Measurements from ENCODE around the gene ATAD3A. TPM values are rescaled to one million over a fixed set of nuclear protein-coding genes. Genes with fewer than 3 reads are reported as not detected.

ATAD3A gene
- total RNA-seq, 1 experiment from 2014 or later, result 55.8 TPM

DNA sequence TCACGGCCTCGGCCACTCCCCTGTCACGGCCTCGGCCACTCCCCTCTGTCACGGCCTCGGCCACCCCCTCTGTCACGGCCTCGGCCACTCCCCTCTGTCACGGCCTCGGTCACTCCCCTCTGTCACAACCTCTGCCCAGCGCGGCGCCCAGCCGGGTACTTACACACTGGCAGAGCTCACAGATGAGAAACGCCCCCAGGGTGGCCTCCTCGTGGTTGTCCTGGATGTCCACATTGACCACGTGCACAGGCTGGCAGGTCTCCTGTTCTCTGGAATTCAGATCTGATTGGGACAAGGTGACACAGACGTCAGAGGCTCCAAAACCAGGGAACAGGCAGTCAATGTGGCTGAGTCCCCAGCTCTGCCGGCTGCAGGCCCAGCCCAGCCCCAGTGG lies 31.7 kb downstream of the ATAD3A start:
- no peak overlapping the region for H2BK5ac ChIP-seq (ENCODE audit: insufficient read length, low read length)

More for the DNA sequence above, 31.7 kb downstream of the ATAD3A start:
- Histone ChIP-seq H2BK20ac (ENCODE audit: low read depth, low read length, poor library complexity, severe bottlenecking) (no peak overlapping the region), H3K79me2 (ENCODE audit: insufficient read depth, low read length) (no peaks in the 10 kb centered on the region), H2BK12ac (ENCODE audit: insufficient read length, low read depth, low read length) (no peak overlapping the region), H4K91ac (ENCODE audit: insufficient read length, low read depth, low read length) (no peak overlapping the region), H3K56ac (ENCODE audit: insufficient read length, low read depth, low read length) (no peak overlapping the region), H3K4me2 (ENCODE audit: insufficient read depth, insufficient read length, low read length) (no peak overlapping the region), H4K8ac (replicated peaks; ENCODE audit: insufficient read length, low read depth, low read length) (no peak overlapping the region), H3K9me3 (ENCODE audit: control insufficient read depth, low read depth, low read length) (no peaks in the 10 kb centered on the region), H3K23me2 (ENCODE audit: insufficient read length, low read depth, low read length, poor library complexity, severe bottlenecking) (peaks cover 7% of the 10 kb centered on the region), H3K4ac (ENCODE audit: low read depth, low read length) (no peak overlapping the region), H3K23ac (ENCODE audit: insufficient read length, low read depth, low read length) (no peak overlapping the region), H2AFZ (ENCODE audit: low read length) (no peak overlapping the region), H3K9ac (ENCODE audit: extremely low read depth, insufficient read length, low read length) (no peak overlapping the region), H3K27me3 (ENCODE audit: insufficient read depth, low read length) (no peaks in the 10 kb centered on the region), H2BK120ac (ENCODE audit: low read depth, low read length, poor library complexity, severe bottlenecking) (no peak overlapping the region), H4K20me1 (ENCODE audit: control insufficient read depth, insufficient read depth, insufficient read length) (no peaks in the 10 kb centered on the region), H2AK5ac (ENCODE audit: insufficient read length, low read length) (no peak overlapping the region), H3K14ac (ENCODE audit: insufficient read depth, low read length) (no peak overlapping the region), H3K4me1 (ENCODE audit: insufficient read depth, low read length) (no peaks in the 10 kb centered on the region), H3T11ph (ENCODE audit: low read length) (no peak overlapping the region), H3K18ac (ENCODE audit: insufficient read length, low read depth, low read length) (no peak overlapping the region), H3K27ac (ENCODE audit: insufficient read length, low read depth, low read length) (no peak overlapping the region), H4K5ac (ENCODE audit: insufficient read length, low read depth, low read length) (no peak overlapping the region), H3K79me1 (ENCODE audit: insufficient read depth, low read depth, low read length, poor library complexity, severe bottlenecking) (no peaks in the 10 kb centered on the region), H2BK15ac (ENCODE audit: low read depth, low read length) (no peak overlapping the region; the same call in 1 of the 2 replicates)
- Mint-ChIP-seq H3K27me3 (ENCODE audit: low read depth) (no peaks in the 10 kb centered on the region; the same call in 1 of the 2 replicates), H3K4me1 (peaks cover 0 to 2% of the 10 kb centered on the region in 2 experiments; a peak in 2 of 4 replicates), H3K4me3 (no peak overlapping the region), H3K9me3 (no peaks in the 10 kb centered on the region; a peak in 1 of 5 replicates), H3K36me3 (ENCODE audit: insufficient read depth in 1 of 3, low read depth in 3 of 3) (peaks cover 2 to 40% (median 35%) of the 10 kb centered on the region in 3 experiments; a peak in 6 of 7 replicates), H3K27ac (no peak overlapping the region)
- no peak for DNase-seq
- no CpG with 5 or more reads among the region's 19 CpGs for WGBS (ENCODE audit: extremely low coverage, insufficient read length, low lambda C conversion rate)
- TF ChIP-seq, protein P1, sequence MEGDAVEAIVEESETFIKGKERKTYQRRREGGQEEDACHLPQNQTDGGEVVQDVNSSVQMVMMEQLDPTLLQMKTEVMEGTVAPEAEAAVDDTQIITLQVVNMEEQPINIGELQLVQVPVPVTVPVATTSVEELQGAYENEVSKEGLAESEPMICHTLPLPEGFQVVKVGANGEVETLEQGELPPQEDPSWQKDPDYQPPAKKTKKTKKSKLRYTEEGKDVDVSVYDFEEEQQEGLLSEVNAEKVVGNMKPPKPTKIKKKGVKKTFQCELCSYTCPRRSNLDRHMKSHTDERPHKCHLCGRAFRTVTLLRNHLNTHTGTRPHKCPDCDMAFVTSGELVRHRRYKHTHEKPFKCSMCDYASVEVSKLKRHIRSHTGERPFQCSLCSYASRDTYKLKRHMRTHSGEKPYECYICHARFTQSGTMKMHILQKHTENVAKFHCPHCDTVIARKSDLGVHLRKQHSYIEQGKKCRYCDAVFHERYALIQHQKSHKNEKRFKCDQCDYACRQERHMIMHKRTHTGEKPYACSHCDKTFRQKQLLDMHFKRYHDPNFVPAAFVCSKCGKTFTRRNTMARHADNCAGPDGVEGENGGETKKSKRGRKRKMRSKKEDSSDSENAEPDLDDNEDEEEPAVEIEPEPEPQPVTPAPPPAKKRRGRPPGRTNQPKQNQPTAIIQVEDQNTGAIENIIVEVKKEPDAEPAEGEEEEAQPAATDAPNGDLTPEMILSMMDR (conservative IDR thresholded peaks at IDR 0.05), result no peak
